Uterus (tissue), 4 donors: Measurements from ENCODE around the gene FNBP1. TPM values are rescaled to one million over a fixed set of nuclear protein-coding genes. Genes with fewer than 3 reads are reported as not detected.
"Not testable (repeated sequence)": the region's sequence is repeated elsewhere in the genome, so short reads cannot be mapped to it uniquely, and the experiment has no call there.

Source experiments
- DNase-seq, 2 donors: peaks; one replicate each; pipeline ENCODE4 v3.0.0-alpha.2; 2019 to 2020
- H3K27ac ChIP-seq, 2 donors: fragments of 200-600 bp; sonication (generic); 1 replicate in 1 of 2; 2 replicates in 1 of 2; pipeline ENCODE4 v1.5.1; 2016 to 2018
- H3K27me3 ChIP-seq, 2 donors: fragments of 200-600 bp; sonication (generic); one replicate each; pipeline ENCODE4 v1.5.1; 2018 to 2019; ENCODE audit warnings: control low read depth in 1 of 2
- H3K36me3 ChIP-seq, 2 donors: fragments of 200-600 bp; sonication (generic); one replicate each; pipeline ENCODE4 v1.5.1; 2019; ENCODE audit warnings: control low read depth in 1 of 2
- H3K4me1 ChIP-seq, 2 donors: fragments of 200-600 bp; sonication (generic); one replicate each; pipeline ENCODE4 v1.5.1; 2018 to 2019; ENCODE audit warnings: control low read depth in 1 of 2
- H3K4me3 ChIP-seq, 2 donors: fragments of 200-600 bp; sonication (generic); 1 replicate in 1 of 2; 2 replicates in 1 of 2; pipeline ENCODE4 v1.5.1; 2018 to 2019; ENCODE audit warnings: mild to moderate bottlenecking in 1 of 2
- H3K9me3 ChIP-seq, 2 donors: fragments of 200-600 bp; sonication (generic); one replicate each; pipeline ENCODE4 v1.5.1; 2019; ENCODE audit warnings: control low read depth in 1 of 2
- CTCF ChIP-seq, 4 experiments: fragments of 200-600 bp in 2 of 4; fragments of 450-650 bp in 2 of 4; sonication (generic) in 2 of 4; IDR thresholded peaks; one replicate each; pipeline ENCODE4 v1.5.1; 2016 to 2019; ENCODE audit warnings: antibody characterized with exemption in 4 of 4, mild to moderate bottlenecking in 2 of 4, moderate library complexity in 1 of 4
- POLR2A ChIP-seq, 2 donors: fragments of 450-650 bp; IDR thresholded peaks; one replicate each; pipeline ENCODE4 v1.6.1; 2016; ENCODE audit warnings: antibody characterized with exemption in 2 of 2, mild to moderate bottlenecking in 1 of 2, moderate library complexity in 1 of 2
- intact Hi-C: fragments of 100-400 bp; cut with DNase I; formaldehyde crosslinking; loops from one replicate; pipeline ENCODE4 v1.15.1; 2023; ENCODE audit warnings: low total_unique reads
- total RNA-seq, 4 donors: library from RNA; depleted of rRNA in 3 of 4; stranded (reverse); fragments of >200 nt in 3 of 4; gene quantifications; one replicate each; pipeline versions ENCODE4 v1.1.0 to v1.2.4, GENCODE V29; 2014 to 2023
- donor health status: DM: yes; HTN: yes; CAD: no.

FNBP1 gene
- total RNA-seq, 4 donors from 2014 or later: 18.5 to 102 (median 77.2) TPM

- Histone ChIP-seq H3K36me3 (no peaks in the 10 kb centered on the region), H3K9me3 (no peaks in the 10 kb centered on the region), H3K27ac (peak overlapping the region; percentile 25 to 53), H3K4me1 (peaks cover 0 to 2% of the 10 kb centered on the region in 2 donors), H3K4me3 (no peak overlapping the region), H3K27me3 (no peaks in the 10 kb centered on the region)
- intact Hi-C loops: no loop called here
- DNase-seq: no peak
- TF ChIP-seq POLR2A (IDR thresholded peaks at IDR 0.05): no peak
- TF ChIP-seq CTCF (IDR thresholded peaks at IDR 0.05): no peak
These were observed 88.0 kb downstream of the FNBP1 start for GRCh38 chr9:129954868-129955550.

GRCh38 chr9:129953736-129954135, 89.3 kb downstream of the FNBP1 start:
- Histone ChIP-seq H3K27me3 (no peaks in the 10 kb centered on the region), H3K4me1 (peaks cover 0 to 5% of the 10 kb centered on the region in 2 donors), H3K9me3 (no peaks in the 10 kb centered on the region), H3K36me3 (no peaks in the 10 kb centered on the region), H3K4me3 (no peak overlapping the region), H3K27ac (peak overlapping the region in 1 of 2 donors; percentile 7)
- intact Hi-C loops: no loop called here
- DNase-seq: no peak
- TF ChIP-seq POLR2A (IDR thresholded peaks at IDR 0.05) (no peak), CTCF (IDR thresholded peaks at IDR 0.05) (no peak)

- H3K36me3 ChIP-seq: no peaks in the 10 kb centered on the region
- H3K9me3 ChIP-seq: no peaks in the 10 kb centered on the region
- no peaks in the 10 kb centered on the region for H3K27me3 ChIP-seq
- TF ChIP-seq POLR2A (IDR thresholded peaks at IDR 0.05) (no peak), CTCF (IDR thresholded peaks at IDR 0.05) (no peak)
- DNase-seq: no peak
- intact Hi-C loops: no loop called here
- H3K4me1 ChIP-seq: peaks cover 0 to 5% of the 10 kb centered on the region in 2 donors
- peak overlapping the region in 1 of 2 donors; percentile 5 for H3K27ac ChIP-seq
- H3K4me3 ChIP-seq: no peak overlapping the region
These were observed 90.7 kb downstream of the FNBP1 start for GRCh38 chr9:129952337-129952736.

GRCh38 chr9:129949821-129950220, 93.2 kb downstream of the FNBP1 start:
- no peak overlapping the region for H3K4me3 ChIP-seq
- H3K4me1 ChIP-seq: peaks cover 0 to 5% of the 10 kb centered on the region in 2 donors
- no peak for TF ChIP-seq POLR2A (IDR thresholded peaks at IDR 0.05)
- TF ChIP-seq CTCF (IDR thresholded peaks at IDR 0.05): no peak
- H3K9me3 ChIP-seq: no peaks in the 10 kb centered on the region
- DNase-seq: no peak
- H3K27me3 ChIP-seq: no peaks in the 10 kb centered on the region
- no peaks in the 10 kb centered on the region for H3K36me3 ChIP-seq
- peak overlapping the region; percentile 62 to 85 for H3K27ac ChIP-seq
- intact Hi-C loops: no loop called here

- H3K4me1 ChIP-seq, H3K36me3 ChIP-seq, DNase-seq, H3K9me3 ChIP-seq, H3K4me3 ChIP-seq, intact Hi-C loops, H3K27me3 ChIP-seq: not testable (repeated sequence)
- H3K27ac ChIP-seq: peak overlapping the region; percentile 62 to 85
These were observed 94.4 kb downstream of the FNBP1 start for GRCh38 chr9:129948626-129949025.
